PFSK-1 (cell line): Measurements from ENCODE around the gene ZNF319.

Experiments used
- FOXP2 ChIP-seq: optimal IDR thresholded peaks from 2 replicates; pipeline ENCODE3; 2011; ENCODE audit warnings: borderline replicate concordance, control low read depth, inconsistent platforms; ENCODE audit not compliant: insufficient read depth; ENCODE audit errors: extremely low read length, extremely low read depth
- POLR2AphosphoS5 ChIP-seq: IDR thresholded peaks from 2 replicates; pipeline ENCODE4 v1.6.1; 2012; ENCODE audit warnings: low read depth, mild to moderate bottlenecking, control low read depth, low read length, moderate library complexity
- REST ChIP-seq, 2 experiments: IDR thresholded peaks; 2 replicates each; pipeline versions ENCODE4 v1.6.1 to v1.8.0; 2011 to 2012; ENCODE audit warnings: low read depth in 2 of 2, low read length in 2 of 2, control low read depth in 1 of 2, inconsistent platforms in 1 of 2, mild to moderate bottlenecking in 1 of 2, moderate library complexity in 1 of 2; ENCODE audit not compliant: insufficient read depth in 1 of 2
- SIN3A ChIP-seq: IDR thresholded peaks from 2 replicates; pipeline ENCODE4 v1.6.1; 2012; ENCODE audit warnings: mild to moderate bottlenecking, low read length, moderate library complexity, borderline replicate concordance; ENCODE audit not compliant: insufficient read depth
- TAF1 ChIP-seq: IDR thresholded peaks from 2 replicates; pipeline ENCODE4 v1.6.1; 2012; ENCODE audit warnings: low read length, control low read depth, borderline replicate concordance; ENCODE audit not compliant: insufficient read depth

Gene ZNF319

DNA sequence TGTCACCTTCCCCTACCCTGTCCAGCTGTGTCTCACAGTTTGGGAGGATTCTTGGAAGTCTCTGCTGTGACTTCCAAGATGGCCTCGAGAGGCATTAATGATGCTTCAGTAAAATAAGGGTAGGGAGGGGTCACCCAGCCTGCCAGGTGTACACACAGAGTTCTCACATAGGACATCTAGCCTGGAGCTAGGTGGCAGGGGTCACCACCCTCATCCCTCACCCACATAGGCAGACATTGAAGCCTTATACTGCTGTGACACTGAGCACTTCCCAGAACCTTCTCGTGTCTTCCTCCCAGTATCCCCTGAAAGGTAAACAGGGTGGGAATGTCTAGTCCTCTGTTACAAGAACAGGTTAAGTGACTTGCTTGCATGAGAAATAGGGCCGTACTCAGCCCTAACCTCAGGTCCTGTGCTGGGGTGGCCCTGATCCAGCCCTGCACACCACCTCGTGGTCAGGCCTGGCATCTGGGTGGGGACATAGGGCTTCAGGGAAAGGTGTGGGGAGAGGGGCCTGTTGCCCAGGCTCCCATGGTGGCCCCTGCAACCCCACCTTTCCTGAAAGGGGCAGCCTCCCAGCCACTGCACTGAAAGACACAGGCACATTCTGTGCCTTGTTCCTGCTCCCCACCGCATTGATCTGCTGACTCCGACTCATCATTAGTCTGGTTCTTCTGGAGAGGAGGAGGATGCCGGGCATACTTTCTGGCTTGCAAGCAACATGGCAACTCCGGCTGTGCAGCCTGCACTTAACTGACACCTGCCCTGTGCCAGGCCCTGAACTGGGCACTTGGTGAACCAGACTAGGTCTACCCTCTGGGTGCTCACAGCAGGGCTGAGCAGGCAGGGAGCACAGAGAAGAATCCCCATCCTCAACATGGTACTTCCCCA is 21.4 kb upstream of the ZNF319 start:
- TF ChIP-seq REST (IDR thresholded peaks at IDR 0.05; ENCODE audit: insufficient read depth in 1 of 2, low read depth in 2 of 2, low read length in 2 of 2) (no peak), SIN3A (no peak)

DNA sequence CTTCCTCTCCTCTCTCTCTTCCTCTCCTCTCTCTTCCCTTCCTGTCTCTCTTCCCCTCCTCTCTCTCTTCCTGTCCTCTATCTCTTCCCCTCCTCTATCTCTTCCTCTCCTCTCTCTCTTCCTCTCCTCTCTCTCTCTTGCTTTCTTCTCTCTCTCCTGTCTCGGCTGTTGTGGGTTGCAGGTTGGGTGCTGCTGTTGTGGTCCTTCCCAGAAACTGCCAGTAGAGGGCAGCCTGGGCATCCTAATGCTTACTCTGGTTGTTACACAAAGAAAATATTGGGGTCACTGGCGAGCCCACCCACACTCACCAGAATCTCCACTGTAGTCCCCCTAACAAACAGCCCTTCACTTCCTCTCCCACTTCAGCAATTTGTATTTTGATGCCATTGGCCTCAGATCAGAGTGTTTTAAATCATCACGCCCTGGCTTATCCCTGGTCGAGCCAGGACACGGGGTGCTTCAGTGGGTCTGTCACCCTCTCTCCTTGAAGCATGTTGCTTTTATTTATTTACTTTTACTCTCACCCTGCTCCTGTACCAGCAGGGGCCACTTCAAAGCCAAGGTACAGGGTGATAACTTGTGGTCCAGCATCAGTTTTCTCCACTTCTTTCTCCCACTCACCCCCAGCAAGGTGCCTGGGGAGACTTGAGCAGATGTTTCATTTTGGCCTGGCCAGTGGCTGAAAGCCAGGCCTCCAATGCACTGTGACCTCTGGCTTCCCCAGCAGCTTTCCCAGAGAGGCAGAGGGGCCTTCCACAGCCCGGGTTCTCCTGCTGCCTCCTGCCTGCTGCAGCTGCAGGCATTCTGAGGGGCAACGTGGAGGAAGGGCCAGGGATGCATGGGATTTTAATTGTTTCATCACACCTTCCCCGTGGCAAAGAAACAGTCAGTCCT is 20.4 kb upstream of the ZNF319 start:
- no peak for TF ChIP-seq REST (IDR thresholded peaks at IDR 0.05; ENCODE audit: insufficient read depth in 1 of 2, low read depth in 2 of 2, low read length in 2 of 2)
- TF ChIP-seq SIN3A: no peak
- TF ChIP-seq POLR2AphosphoS5: no peak
- no peak for TF ChIP-seq TAF1
- TF ChIP-seq FOXP2: no peak

DNA sequence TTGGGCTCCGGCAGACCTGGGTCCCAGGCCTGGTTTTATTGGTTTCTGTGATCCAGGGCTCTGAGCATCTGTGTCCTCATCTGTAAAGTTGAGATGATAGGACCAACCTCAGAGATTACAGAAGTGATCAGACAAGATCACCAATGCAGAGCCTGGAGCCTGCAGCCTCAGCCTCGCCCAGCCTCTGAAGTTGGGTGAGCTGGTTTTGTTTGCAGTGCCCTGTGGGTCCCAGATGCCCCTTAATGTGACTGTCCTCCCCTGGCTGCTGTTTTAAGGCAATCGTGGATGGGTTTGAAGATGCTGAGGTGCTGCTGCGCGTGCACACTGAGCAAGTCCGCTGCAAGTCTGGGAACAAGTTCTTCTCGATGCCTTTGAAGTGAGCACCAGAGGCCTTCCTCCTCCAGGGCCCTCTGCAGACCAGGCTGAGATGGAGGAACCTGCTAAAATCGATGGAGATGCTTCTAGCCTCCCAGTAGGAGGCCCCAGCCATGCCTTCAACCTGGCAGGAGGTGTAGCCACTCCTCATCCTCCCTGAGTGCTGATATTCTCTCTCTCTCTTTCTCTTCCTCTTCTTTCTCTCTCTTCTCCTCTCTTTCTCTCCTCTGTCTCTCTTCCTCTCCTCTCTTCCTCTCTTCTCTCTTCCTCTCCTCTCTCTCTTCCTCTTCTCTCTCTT is 19.5 kb upstream of the ZNF319 start:
- TF ChIP-seq FOXP2 (no peak), SIN3A (no peak), POLR2AphosphoS5 (no peak), TAF1 (no peak), REST (IDR thresholded peaks at IDR 0.05; ENCODE audit: insufficient read depth in 1 of 2, low read depth in 2 of 2, low read length in 2 of 2) (no peak)

- no peak for TF ChIP-seq TAF1
- no peak for TF ChIP-seq POLR2AphosphoS5
- TF ChIP-seq REST (IDR thresholded peaks at IDR 0.05; ENCODE audit: insufficient read depth in 1 of 2, low read depth in 2 of 2, low read length in 2 of 2): no peak
- no peak for TF ChIP-seq FOXP2
- TF ChIP-seq SIN3A: no peak
Measured at GRCh38 chr16:58018803-58019202, 18.3 kb upstream of the ZNF319 start.
